ENCODE results near the gene WAPL. TPM values are rescaled to one million over a fixed set of nuclear protein-coding genes. Genes with fewer than 3 reads are reported as not detected.

Gene WAPL
- polyA plus RNA-seq, 1 of the 3 experiments (the other 2 are of a cell fraction) = 8.7 TPM

DNA sequence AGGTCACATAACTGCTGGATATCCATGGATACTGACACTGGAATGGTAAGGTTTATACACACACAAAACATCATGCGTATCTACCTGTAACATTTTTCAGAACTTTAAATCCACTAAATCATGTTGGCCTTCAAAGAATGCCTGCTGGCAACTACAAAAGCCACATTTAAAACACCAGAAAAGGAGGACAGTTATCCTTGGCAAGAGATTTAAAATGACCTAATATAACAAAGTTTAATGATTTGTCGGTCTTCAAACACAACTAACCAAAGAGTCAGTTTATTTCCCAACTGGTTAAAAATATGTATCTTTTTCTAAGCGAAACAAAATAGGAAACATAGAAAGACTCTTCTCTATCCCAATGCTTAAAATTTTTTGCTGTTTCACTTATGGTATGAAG is 24.0 kb downstream of the WAPL start:
- Histone ChIP-seq H3K27me3 (ENCODE audit: insufficient read depth) (no peaks in the 10 kb centered on the region), H3K9me3 (no peaks in the 10 kb centered on the region), H3K27ac (ENCODE audit: low read depth in 2 of 2, low read length in 1 of 2) (no peak overlapping the region), H3K4me3 (ENCODE audit: low read depth in 2 of 2, low read length in 1 of 2) (no peak overlapping the region), H3K36me3 (replicated peaks in 1 of 2; ENCODE audit: control insufficient read depth in 1 of 2, insufficient read depth in 2 of 2, low read length in 1 of 2) (peaks cover 51 to 66% of the 10 kb centered on the region in 2 experiments), H3K9me2 (no peaks in the 10 kb centered on the region), H3K4me1 (ENCODE audit: control insufficient read depth in 1 of 2, insufficient read depth in 2 of 2, low read depth in 1 of 2, low read length in 1 of 2) (peaks cover 0 to 14% of the 10 kb centered on the region in 2 experiments; a peak in 1 of 4 replicates), H2AFZ (ENCODE audit: low read depth) (no peak overlapping the region), H3K79me2 (ENCODE audit: insufficient read depth) (peaks cover 91% of the 10 kb centered on the region), H3K9ac (no peak overlapping the region), H4K20me1 (ENCODE audit: insufficient read depth) (peaks cover 66% of the 10 kb centered on the region), H3K4me2 (no peak overlapping the region), H3F3A (replicated peaks; ENCODE audit: insufficient read depth) (no peaks in the 10 kb centered on the region)
- 95% methylated on average over 3 of the region's 3 CpGs for WGBS (ENCODE audit: low lambda C conversion rate)
- DNase-seq = no peak
- TF ChIP-seq GATA2 (CRISPR knock-in tag; IDR thresholded peaks at IDR 0.05) = no peak
- TF ChIP-seq RCOR1 (IDR thresholded peaks at IDR 0.05; ENCODE audit: low read length) = no peak
- TF ChIP-seq MAX (IDR thresholded peaks at IDR 0.05; ENCODE audit: low read depth) = no peak
- TF ChIP-seq EZH2phosphoT487 (IDR thresholded peaks at IDR 0.05; ENCODE audit: borderline replicate concordance, low read depth) = no peak
- TF ChIP-seq, protein P1, sequence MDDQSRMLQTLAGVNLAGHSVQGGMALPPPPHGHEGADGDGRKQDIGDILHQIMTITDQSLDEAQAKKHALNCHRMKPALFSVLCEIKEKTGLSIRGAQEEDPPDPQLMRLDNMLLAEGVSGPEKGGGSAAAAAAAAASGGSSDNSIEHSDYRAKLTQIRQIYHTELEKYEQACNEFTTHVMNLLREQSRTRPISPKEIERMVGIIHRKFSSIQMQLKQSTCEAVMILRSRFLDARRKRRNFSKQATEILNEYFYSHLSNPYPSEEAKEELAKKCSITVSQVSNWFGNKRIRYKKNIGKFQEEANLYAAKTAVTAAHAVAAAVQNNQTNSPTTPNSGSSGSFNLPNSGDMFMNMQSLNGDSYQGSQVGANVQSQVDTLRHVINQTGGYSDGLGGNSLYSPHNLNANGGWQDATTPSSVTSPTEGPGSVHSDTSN (IDR thresholded peaks at IDR 0.05) = no peak
- no peak for TF ChIP-seq ELF1 (IDR thresholded peaks at IDR 0.05)
- no peak for TF ChIP-seq MXI1 (IDR thresholded peaks at IDR 0.05; ENCODE audit: low read depth, low read length)
- no peak for TF ChIP-seq RFX5 (IDR thresholded peaks at IDR 0.05; ENCODE audit: low read length)
- TF ChIP-seq SMC3 (IDR thresholded peaks at IDR 0.05; ENCODE audit: low read depth, low read length) = no peak
- TF ChIP-seq TCF12 (IDR thresholded peaks at IDR 0.05) = no peak
- no peak for TF ChIP-seq NFIC (IDR thresholded peaks at IDR 0.05; ENCODE audit: borderline replicate concordance)
- no peak for TF ChIP-seq FOXJ3 (CRISPR knock-in tag; IDR thresholded peaks at IDR 0.05)
- TF ChIP-seq, protein P2, sequence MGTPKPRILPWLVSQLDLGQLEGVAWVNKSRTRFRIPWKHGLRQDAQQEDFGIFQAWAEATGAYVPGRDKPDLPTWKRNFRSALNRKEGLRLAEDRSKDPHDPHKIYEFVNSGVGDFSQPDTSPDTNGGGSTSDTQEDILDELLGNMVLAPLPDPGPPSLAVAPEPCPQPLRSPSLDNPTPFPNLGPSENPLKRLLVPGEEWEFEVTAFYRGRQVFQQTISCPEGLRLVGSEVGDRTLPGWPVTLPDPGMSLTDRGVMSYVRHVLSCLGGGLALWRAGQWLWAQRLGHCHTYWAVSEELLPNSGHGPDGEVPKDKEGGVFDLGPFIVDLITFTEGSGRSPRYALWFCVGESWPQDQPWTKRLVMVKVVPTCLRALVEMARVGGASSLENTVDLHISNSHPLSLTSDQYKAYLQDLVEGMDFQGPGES (IDR thresholded peaks at IDR 0.05; ENCODE audit: low read depth, low read length) = no peak
- no peak for TF ChIP-seq CHD2 (IDR thresholded peaks at IDR 0.05; ENCODE audit: low read length, partially characterized antibody)
- TF ChIP-seq USF2 (IDR thresholded peaks at IDR 0.05; ENCODE audit: borderline replicate concordance, low read depth, low read length) = no peak
- TF ChIP-seq, protein P3, sequence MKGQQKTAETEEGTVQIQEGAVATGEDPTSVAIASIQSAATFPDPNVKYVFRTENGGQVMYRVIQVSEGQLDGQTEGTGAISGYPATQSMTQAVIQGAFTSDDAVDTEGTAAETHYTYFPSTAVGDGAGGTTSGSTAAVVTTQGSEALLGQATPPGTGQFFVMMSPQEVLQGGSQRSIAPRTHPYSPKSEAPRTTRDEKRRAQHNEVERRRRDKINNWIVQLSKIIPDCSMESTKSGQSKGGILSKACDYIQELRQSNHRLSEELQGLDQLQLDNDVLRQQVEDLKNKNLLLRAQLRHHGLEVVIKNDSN (IDR thresholded peaks at IDR 0.05; ENCODE audit: borderline replicate concordance, low read depth) = no peak
- CTCF ChIA-PET = no interaction called here
- POLR2A ChIA-PET = no interaction called here
